Body of pancreas (tissue), 4 donors: ENCODE measurements around the gene CISD2.

Experiments
- CTCF ChIP-seq, 7 experiments: fragments of 450-650 bp in 4 of 7; fragments of 200-600 bp in 3 of 7; sonication (generic) in 3 of 7; IDR thresholded peaks; one replicate each; pipeline ENCODE4 v1.5.1; 2016 to 2019; ENCODE audit warnings: antibody characterized with exemption in 7 of 7
- POLR2A ChIP-seq, 3 donors: fragments of 450-650 bp; IDR thresholded peaks; one replicate each; pipeline ENCODE4 v1.6.1; 2016; ENCODE audit warnings: antibody characterized with exemption in 3 of 3, mild to moderate bottlenecking in 2 of 3

- TF ChIP-seq CTCF (IDR thresholded peaks at IDR 0.05) (no peak), POLR2A (IDR thresholded peaks at IDR 0.05) (no peak)
Observed at GRCh38 chr4:102850370-102850769, 18.4 kb upstream of the CISD2 start.
